Measurements from ENCODE around the gene SRP9. TPM values are rescaled to one million over a fixed set of nuclear protein-coding genes. Genes with fewer than 3 reads are reported as not detected.

The SRP9 gene
- total and polyA plus RNA-seq, 2 experiments from 2014 or later = 640 to 728 TPM

GRCh38 chr1:225830841-225831240, 53.2 kb downstream of the SRP9 start:
- peaks cover 35% of the 10 kb centered on the region for H3K36me3 Mint-ChIP-seq (ENCODE audit: low read depth)
- Histone ChIP-seq H3K27me3 (ENCODE audit: insufficient read depth) (no peaks in the 10 kb centered on the region), H3K4me1 (ENCODE audit: insufficient read depth) (peaks cover 2% of the 10 kb centered on the region; the same call in 1 of the 2 replicates), H3K27ac (ENCODE audit: low read depth) (no peak overlapping the region), H3F3A (replicated peaks; ENCODE audit: low read depth) (no peaks in the 10 kb centered on the region; the same call in 1 of the 2 replicates), H3K4me3 (no peak overlapping the region), H3K9me2 (ENCODE audit: insufficient read depth) (no peaks in the 10 kb centered on the region), H3K79me2 (replicated peaks; ENCODE audit: insufficient read depth) (peaks cover 8% of the 10 kb centered on the region; the same call in 1 of the 2 replicates), H2AFZ (no peak overlapping the region), H3K4me2 (no peak overlapping the region), H4K20me1 (replicated peaks; ENCODE audit: insufficient read depth) (peaks cover 7% of the 10 kb centered on the region), H3K36me3 (ENCODE audit: insufficient read depth) (peaks cover 20% of the 10 kb centered on the region)
- H3K4me1 Mint-ChIP-seq = peaks cover 16% of the 10 kb centered on the region
- no peak overlapping the region for H3K27ac Mint-ChIP-seq
- peaks cover 17% of the 10 kb centered on the region for H3K27me3 Mint-ChIP-seq (ENCODE audit: insufficient read depth, low read depth, poor library complexity)
- no peak for DNase-seq (ENCODE audit: low spot score)
- H3K9me3 Mint-ChIP-seq = no peaks in the 10 kb centered on the region
- no peak for ATAC-seq
- TF ChIP-seq, protein P1, sequence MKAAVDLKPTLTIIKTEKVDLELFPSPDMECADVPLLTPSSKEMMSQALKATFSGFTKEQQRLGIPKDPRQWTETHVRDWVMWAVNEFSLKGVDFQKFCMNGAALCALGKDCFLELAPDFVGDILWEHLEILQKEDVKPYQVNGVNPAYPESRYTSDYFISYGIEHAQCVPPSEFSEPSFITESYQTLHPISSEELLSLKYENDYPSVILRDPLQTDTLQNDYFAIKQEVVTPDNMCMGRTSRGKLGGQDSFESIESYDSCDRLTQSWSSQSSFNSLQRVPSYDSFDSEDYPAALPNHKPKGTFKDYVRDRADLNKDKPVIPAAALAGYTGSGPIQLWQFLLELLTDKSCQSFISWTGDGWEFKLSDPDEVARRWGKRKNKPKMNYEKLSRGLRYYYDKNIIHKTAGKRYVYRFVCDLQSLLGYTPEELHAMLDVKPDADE (IDR thresholded peaks at IDR 0.05) = no peak
- TF ChIP-seq EZH2phosphoT487 (IDR thresholded peaks at IDR 0.05; ENCODE audit: unreplicated experiment) (no peak), JUNB (IDR thresholded peaks at IDR 0.05; ENCODE audit: unreplicated experiment) (no peak), NANOG (IDR thresholded peaks at IDR 0.05; ENCODE audit: borderline replicate concordance) (no peak), POLR2AphosphoS5 (IDR thresholded peaks at IDR 0.05; ENCODE audit: low read depth) (no peak), ZNF114 (CRISPR knock-in tag; IDR thresholded peaks at IDR 0.05) (no peak), ZNF331 (CRISPR knock-in tag; IDR thresholded peaks at IDR 0.05; ENCODE audit: low read depth) (no peak), EZH2 (IDR thresholded peaks at IDR 0.05; ENCODE audit: low read depth, unreplicated experiment) (no peak), CTCF (conservative IDR thresholded peaks at IDR 0.05; ENCODE audit: low read depth in 2 of 2) (no peak), STAT1 (IDR thresholded peaks at IDR 0.05; ENCODE audit: unreplicated experiment) (no peak), CREB1 (CRISPR knock-in tag; IDR thresholded peaks at IDR 0.05; ENCODE audit: low read depth) (no peak)
- TF ChIP-seq, protein P2, sequence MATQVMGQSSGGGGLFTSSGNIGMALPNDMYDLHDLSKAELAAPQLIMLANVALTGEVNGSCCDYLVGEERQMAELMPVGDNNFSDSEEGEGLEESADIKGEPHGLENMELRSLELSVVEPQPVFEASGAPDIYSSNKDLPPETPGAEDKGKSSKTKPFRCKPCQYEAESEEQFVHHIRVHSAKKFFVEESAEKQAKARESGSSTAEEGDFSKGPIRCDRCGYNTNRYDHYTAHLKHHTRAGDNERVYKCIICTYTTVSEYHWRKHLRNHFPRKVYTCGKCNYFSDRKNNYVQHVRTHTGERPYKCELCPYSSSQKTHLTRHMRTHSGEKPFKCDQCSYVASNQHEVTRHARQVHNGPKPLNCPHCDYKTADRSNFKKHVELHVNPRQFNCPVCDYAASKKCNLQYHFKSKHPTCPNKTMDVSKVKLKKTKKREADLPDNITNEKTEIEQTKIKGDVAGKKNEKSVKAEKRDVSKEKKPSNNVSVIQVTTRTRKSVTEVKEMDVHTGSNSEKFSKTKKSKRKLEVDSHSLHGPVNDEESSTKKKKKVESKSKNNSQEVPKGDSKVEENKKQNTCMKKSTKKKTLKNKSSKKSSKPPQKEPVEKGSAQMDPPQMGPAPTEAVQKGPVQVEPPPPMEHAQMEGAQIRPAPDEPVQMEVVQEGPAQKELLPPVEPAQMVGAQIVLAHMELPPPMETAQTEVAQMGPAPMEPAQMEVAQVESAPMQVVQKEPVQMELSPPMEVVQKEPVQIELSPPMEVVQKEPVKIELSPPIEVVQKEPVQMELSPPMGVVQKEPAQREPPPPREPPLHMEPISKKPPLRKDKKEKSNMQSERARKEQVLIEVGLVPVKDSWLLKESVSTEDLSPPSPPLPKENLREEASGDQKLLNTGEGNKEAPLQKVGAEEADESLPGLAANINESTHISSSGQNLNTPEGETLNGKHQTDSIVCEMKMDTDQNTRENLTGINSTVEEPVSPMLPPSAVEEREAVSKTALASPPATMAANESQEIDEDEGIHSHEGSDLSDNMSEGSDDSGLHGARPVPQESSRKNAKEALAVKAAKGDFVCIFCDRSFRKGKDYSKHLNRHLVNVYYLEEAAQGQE (IDR thresholded peaks at IDR 0.05; ENCODE audit: unreplicated experiment) = no peak
- TF ChIP-seq, protein P3, sequence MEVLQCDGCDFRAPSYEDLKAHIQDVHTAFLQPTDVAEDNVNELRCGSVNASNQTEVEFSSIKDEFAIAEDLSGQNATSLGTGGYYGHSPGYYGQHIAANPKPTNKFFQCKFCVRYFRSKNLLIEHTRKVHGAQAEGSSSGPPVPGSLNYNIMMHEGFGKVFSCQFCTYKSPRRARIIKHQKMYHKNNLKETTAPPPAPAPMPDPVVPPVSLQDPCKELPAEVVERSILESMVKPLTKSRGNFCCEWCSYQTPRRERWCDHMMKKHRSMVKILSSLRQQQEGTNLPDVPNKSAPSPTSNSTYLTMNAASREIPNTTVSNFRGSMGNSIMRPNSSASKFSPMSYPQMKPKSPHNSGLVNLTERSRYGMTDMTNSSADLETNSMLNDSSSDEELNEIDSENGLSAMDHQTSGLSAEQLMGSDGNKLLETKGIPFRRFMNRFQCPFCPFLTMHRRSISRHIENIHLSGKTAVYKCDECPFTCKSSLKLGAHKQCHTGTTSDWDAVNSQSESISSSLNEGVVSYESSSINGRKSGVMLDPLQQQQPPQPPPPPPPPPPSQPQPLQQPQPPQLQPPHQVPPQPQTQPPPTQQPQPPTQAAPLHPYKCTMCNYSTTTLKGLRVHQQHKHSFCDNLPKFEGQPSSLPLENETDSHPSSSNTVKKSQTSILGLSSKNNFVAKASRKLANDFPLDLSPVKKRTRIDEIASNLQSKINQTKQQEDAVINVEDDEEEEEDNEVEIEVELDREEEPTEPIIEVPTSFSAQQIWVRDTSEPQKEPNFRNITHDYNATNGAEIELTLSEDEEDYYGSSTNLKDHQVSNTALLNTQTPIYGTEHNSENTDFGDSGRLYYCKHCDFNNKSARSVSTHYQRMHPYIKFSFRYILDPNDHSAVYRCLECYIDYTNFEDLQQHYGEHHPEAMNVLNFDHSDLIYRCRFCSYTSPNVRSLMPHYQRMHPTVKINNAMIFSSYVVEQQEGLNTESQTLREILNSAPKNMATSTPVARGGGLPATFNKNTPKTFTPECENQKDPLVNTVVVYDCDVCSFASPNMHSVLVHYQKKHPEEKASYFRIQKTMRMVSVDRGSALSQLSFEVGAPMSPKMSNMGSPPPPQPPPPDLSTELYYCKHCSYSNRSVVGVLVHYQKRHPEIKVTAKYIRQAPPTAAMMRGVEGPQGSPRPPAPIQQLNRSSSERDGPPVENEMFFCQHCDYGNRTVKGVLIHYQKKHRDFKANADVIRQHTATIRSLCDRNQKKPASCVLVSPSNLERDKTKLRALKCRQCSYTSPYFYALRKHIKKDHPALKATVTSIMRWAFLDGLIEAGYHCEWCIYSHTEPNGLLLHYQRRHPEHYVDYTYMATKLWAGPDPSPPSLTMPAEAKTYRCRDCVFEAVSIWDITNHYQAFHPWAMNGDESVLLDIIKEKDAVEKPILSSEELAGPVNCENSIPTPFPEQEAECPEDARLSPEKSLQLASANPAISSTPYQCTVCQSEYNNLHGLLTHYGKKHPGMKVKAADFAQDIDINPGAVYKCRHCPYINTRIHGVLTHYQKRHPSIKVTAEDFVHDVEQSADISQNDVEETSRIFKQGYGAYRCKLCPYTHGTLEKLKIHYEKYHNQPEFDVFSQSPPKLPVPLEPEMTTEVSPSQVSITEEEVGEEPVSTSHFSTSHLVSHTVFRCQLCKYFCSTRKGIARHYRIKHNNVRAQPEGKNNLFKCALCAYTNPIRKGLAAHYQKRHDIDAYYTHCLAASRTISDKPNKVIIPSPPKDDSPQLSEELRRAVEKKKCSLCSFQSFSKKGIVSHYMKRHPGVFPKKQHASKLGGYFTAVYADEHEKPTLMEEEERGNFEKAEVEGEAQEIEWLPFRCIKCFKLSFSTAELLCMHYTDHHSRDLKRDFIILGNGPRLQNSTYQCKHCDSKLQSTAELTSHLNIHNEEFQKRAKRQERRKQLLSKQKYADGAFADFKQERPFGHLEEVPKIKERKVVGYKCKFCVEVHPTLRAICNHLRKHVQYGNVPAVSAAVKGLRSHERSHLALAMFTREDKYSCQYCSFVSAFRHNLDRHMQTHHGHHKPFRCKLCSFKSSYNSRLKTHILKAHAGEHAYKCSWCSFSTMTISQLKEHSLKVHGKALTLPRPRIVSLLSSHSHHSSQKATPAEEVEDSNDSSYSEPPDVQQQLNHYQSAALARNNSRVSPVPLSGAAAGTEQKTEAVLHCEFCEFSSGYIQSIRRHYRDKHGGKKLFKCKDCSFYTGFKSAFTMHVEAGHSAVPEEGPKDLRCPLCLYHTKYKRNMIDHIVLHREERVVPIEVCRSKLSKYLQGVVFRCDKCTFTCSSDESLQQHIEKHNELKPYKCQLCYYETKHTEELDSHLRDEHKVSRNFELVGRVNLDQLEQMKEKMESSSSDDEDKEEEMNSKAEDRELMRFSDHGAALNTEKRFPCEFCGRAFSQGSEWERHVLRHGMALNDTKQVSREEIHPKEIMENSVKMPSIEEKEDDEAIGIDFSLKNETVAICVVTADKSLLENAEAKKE (CRISPR knock-in tag; IDR thresholded peaks at IDR 0.05) = no peak
- no peak overlapping the region for H3K4me3 Mint-ChIP-seq

Data from GM23338 (cell line).